ENCODE results near the gene ADAMTS18. TPM values are rescaled to one million over a fixed set of nuclear protein-coding genes. Genes with fewer than 3 reads are reported as not detected.
"Not testable (repeated sequence)": the region's sequence is repeated elsewhere in the genome, so short reads cannot be mapped to it uniquely, and the experiment has no call there.

ADAMTS18 gene
- total RNA-seq, 1 donor, result 0.27 TPM

DNA sequence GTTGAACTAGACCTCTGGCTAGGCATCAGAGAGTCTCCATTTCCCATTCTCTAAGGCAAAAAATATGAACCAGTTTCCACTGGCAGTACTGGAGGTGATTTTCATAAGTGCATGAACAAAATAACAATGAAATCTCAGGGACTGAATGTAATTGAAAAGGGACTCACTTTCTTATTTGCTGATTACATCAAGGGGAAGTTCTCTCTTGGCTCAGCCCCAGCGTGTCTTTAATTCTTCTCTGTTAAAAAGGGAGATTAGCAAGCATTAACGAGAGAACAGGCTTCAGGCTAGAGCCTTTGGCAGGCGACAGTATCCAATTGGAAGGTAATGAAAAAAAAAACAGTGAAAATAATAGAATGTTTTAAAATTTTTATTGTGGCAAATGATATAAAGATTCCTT lies 34.0 kb upstream of the ADAMTS18 start:
- TF ChIP-seq, protein P1, sequence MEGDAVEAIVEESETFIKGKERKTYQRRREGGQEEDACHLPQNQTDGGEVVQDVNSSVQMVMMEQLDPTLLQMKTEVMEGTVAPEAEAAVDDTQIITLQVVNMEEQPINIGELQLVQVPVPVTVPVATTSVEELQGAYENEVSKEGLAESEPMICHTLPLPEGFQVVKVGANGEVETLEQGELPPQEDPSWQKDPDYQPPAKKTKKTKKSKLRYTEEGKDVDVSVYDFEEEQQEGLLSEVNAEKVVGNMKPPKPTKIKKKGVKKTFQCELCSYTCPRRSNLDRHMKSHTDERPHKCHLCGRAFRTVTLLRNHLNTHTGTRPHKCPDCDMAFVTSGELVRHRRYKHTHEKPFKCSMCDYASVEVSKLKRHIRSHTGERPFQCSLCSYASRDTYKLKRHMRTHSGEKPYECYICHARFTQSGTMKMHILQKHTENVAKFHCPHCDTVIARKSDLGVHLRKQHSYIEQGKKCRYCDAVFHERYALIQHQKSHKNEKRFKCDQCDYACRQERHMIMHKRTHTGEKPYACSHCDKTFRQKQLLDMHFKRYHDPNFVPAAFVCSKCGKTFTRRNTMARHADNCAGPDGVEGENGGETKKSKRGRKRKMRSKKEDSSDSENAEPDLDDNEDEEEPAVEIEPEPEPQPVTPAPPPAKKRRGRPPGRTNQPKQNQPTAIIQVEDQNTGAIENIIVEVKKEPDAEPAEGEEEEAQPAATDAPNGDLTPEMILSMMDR (IDR thresholded peaks at IDR 0.05; ENCODE audit: insufficient read depth, low read length), result no peak
- DNase-seq (ENCODE audit: low read depth), result no peak
- no peak overlapping the region for H3K4me3 ChIP-seq (ENCODE audit: low read depth, low read length)

DNA sequence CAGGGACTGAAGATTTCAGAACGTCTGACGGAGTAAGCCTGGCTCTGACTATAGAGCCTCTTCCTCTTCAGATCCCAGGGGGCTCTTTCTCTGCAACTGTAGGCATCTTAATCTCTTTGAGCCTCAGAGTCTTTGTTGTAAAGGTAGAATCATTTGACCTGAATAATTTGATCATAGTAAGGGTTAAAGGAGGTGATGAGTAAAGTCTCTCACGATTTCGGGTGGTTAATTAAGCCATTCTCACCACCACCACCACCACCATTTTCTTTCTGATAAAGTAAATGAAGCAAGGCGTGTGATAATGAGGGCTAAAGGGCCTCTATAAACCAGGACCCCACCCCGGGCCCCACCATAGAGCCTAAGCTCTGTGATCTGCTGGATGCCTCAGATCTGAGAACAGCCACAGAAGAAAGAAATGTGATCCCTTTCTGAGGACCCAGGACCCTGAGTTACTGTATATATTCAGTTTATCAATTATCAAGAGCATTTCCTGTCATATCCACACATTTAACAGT lies 33.0 kb upstream of the ADAMTS18 start:
- no peak for DNase-seq (ENCODE audit: low read depth)
- TF ChIP-seq, protein P1 (IDR thresholded peaks at IDR 0.05; ENCODE audit: insufficient read depth, low read length), result no peak
- H3K4me3 ChIP-seq (ENCODE audit: low read depth, low read length), result no peak overlapping the region

DNA sequence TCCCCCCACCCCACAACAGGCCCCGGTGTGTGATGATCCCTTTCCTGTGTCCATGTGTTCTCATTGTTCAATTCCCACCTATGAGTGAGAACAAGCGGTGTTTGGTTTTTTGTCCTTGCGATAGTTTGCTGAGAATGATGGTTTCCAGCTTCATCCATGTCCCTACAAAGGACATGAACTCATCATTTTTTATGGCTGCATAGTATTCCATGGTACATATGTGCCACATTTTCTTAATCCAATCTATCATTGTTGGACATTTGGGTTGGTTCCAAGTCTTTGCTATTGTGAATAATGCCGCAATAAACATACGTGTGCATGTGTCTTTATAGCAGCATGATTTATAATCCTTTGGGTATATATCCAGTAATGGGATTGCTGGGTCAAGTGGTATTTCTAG lies 28.8 kb upstream of the ADAMTS18 start:
- H3K4me3 ChIP-seq (ENCODE audit: low read depth, low read length); DNase-seq (ENCODE audit: low read depth): not testable (repeated sequence)

DNA sequence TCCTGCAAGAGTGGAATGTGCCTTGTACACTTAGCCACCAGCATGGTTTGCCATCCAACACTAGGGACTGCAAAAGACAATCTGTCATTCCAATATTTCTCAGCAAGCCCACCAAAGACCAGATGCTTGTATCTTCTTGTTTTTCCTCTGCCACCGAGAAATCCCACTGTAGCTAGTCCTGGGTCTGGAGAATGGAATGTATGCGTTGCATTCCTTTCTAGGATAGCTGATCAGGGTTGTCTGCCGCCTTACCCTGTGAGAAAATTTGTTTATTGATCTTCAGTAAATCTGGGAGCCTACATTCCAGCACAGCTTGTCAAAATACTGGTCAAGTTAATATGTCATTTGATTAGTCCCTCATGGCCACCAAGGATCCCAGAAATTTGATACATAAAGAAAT lies 28.1 kb upstream of the ADAMTS18 start:
- TF ChIP-seq, protein P1 (IDR thresholded peaks at IDR 0.05; ENCODE audit: insufficient read depth, low read length), result no peak
- no peak for DNase-seq (ENCODE audit: low read depth)
- no peak overlapping the region for H3K4me3 ChIP-seq (ENCODE audit: low read depth, low read length)

DNA sequence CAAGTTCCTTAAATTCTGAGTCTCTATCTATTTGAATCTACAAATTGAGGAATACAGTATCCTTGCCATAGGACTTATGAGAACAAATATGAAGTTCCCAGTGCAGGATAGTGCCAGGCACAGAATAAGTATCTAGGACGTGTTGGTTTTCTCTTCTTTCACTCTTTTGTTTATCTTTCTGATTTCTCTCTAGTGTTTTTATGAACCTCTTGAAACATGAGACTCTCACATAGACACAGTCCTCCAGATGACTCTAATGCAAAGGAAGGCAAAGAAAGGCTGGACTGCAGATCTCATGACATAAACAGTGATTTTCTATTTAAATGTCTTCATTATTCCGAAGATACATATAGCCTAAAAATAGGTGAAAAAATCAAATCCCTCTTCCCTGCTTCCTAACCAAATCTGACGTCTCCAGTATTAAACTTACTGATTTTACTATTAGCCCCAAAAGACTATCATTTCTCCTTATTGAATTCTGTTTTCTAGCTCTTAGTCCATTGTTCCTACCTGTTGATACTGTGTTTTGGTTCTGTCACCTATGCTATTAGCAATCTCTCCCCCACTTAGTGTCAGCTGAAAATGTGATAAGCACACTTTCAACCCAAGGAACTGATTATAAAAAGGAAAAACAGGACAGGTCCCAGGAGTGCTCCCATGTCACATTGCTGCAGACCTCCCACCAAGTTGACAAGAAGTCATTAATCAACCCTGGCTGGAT lies 24.9 kb upstream of the ADAMTS18 start:
- TF ChIP-seq, protein P1 (IDR thresholded peaks at IDR 0.05; ENCODE audit: insufficient read depth, low read length), result no peak
- DNase-seq (ENCODE audit: low read depth), result no peak
- H3K4me3 ChIP-seq (ENCODE audit: low read depth, low read length), result no peak overlapping the region

DNA sequence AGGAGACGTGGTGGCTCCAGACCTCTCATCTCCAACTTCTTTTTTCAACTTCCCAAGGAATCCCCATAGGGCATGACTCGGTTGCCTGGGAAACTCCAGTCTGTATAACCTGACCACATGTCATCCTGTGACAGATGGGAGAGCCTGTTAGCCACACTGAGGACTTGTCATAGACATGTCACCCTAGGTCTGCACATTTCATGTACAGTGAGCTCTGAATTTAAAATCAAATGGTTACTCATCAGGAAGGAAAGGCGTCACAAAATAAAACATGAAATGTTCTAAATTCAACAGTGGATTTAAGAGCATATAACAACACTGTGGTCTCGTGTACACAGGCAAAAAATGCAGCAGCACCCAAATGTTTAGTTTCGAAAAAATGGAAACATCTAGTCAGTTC lies 22.2 kb upstream of the ADAMTS18 start:
- no peak overlapping the region for H3K4me3 ChIP-seq (ENCODE audit: low read depth, low read length)
- DNase-seq (ENCODE audit: low read depth), result no peak
- TF ChIP-seq, protein P1 (IDR thresholded peaks at IDR 0.05; ENCODE audit: insufficient read depth, low read length), result no peak

DNA sequence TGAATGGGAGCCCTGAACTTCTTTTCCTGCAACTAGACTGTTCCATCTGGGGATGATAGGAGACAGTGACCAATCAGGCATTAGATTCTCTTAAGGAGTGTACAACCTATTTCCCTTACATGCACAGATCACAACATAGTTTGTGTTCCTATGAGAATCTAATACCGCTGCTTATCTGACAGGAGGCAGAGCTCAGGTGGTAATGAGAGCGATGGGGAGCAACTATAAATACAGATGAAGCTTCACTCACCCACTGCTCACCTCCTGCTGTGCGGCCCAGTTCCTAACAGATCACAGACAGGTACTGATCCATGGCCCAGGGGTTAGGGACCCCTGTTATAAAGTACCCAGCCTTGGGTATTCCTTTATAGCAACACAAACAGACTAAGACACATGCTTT lies 17.4 kb upstream of the ADAMTS18 start:
- TF ChIP-seq, protein P1 (IDR thresholded peaks at IDR 0.05; ENCODE audit: insufficient read depth, low read length), result no peak
- no peak for DNase-seq (ENCODE audit: low read depth)
- no peak overlapping the region for H3K4me3 ChIP-seq (ENCODE audit: low read depth, low read length)

Measured in fibroblast of the aortic adventitia (primary cell).